ENCODE results near the gene NRDC. TPM values are rescaled to one million over a fixed set of nuclear protein-coding genes. Genes with fewer than 3 reads are reported as not detected.
"Not testable (repeated sequence)": the region's sequence is repeated elsewhere in the genome, so short reads cannot be mapped to it uniquely, and the experiment has no call there.

Gene NRDC
- total RNA-seq, 1 experiment from 2014 or later = 77.0 TPM

GRCh38 chr1:51842261-51842660, 36.3 kb downstream of the NRDC start:
- DNase-seq (ENCODE audit: low spot score) = no peak

GRCh38 chr1:51840743-51841461, 37.6 kb downstream of the NRDC start:
- no peak for DNase-seq (ENCODE audit: low spot score)

GRCh38 chr1:51840182-51840581, 38.3 kb downstream of the NRDC start:
- DNase-seq (ENCODE audit: low spot score) = no peak

GRCh38 chr1:51839094-51839493, 39.4 kb downstream of the NRDC start:
- DNase-seq (ENCODE audit: low spot score) = no peak

DNA sequence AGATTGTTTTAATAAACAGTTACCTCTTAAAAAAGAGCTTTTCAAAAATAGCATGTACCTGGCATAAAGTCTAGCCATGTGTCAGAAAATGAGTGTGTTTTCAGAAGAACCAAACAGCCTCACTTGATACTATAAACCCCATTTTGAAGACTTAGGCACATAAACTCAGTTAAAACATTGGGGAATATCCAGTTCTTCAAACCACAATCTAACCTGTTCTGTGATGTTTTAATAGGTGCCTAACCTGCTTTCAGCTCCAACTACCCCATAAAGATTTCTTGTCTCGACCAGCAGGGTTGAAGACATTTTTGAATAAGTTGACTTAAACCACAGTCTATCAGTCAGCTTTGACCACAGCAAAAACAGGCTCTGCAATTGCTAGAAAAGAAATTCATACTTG, 41.3 kb downstream of the NRDC start:
- DNase-seq (ENCODE audit: low spot score) = no peak

GRCh38 chr1:51833700-51834099, 44.8 kb downstream of the NRDC start:
- no peak for DNase-seq (ENCODE audit: low spot score)

GRCh38 chr1:51829058-51829457, 49.5 kb downstream of the NRDC start:
- no peak for DNase-seq (ENCODE audit: low spot score)

- DNase-seq (ENCODE audit: low spot score) = no peak
Measured at GRCh38 chr1:51819810-51820209, 58.7 kb downstream of the NRDC start.

DNA sequence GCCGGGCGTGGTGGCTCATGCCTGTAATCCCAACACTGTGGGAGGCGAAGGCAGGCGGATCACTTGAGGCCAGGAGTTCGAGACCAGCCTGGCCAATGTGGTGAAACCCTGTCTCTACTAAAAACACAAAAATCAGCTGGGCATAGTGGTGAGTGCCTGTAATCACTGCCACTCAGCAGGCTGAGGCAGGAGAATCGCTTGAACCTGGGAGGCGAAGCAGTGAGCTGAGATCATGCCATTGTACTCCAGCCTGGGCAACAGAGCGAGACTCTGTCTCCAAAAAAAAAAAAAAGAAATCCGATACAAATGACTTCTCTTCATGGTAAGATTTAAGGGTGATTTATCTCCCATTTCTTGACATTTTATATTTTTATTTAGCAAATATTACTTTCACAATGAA, 59.5 kb downstream of the NRDC start:
- not testable (repeated sequence) for DNase-seq (ENCODE audit: low spot score)

- no peak for DNase-seq (ENCODE audit: low spot score)
Measured at GRCh38 chr1:51818487-51818886, 60.0 kb downstream of the NRDC start.

DNA sequence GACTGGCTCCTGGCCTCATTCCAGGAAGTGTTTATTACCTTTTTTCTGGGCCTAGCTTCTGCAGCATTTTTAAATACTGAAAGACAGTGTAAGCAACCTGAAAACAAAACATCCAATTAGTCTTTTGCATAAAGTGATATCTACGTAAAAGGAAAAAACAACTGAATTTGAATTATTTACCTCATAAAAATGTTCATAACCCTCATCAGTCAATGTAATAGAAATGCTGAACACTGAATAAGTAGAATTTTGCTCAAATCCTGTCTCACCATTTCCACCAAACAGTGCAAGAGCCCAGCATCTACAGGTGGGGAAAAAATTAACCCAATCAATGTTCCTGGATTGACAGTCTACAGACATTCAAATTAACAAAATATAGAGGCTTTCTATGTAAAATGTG, 64.0 kb downstream of the NRDC start:
- DNase-seq (ENCODE audit: low spot score) = no peak

- DNase-seq (ENCODE audit: low spot score) = no peak
Measured at GRCh38 chr1:51799372-51799771, 79.2 kb downstream of the NRDC start.

DNA sequence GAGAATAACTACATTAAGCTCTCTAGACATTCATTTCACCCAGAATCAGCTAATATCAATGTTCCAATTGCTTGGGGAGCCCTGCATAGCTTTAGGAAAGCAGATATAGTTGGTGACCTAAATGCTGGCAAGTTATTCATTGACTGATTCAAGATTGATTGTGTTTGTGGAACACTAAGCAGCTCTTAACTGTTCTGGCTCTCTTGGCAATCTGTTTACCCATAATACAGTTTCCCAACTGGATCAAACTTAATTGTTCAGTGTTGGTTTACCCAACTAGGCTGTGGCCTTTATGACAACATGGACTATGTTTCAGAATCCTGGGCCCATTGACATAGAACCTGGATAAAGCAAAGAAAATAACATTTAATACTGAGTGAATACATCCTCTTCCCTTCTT, 83.7 kb downstream of the NRDC start:
- DNase-seq (ENCODE audit: low spot score) = no peak

GRCh38 chr1:51794260-51794659, 84.3 kb downstream of the NRDC start:
- no peak for DNase-seq (ENCODE audit: low spot score)

GRCh38 chr1:51792864-51793263, 85.7 kb downstream of the NRDC start:
- peak; percentile 21 for DNase-seq (ENCODE audit: low spot score)

- DNase-seq (ENCODE audit: low spot score) = no peak
Measured at GRCh38 chr1:51791888-51792287, 86.6 kb downstream of the NRDC start.

- DNase-seq (ENCODE audit: low spot score) = no peak
Measured at GRCh38 chr1:51790385-51790784, 88.1 kb downstream of the NRDC start.

- DNase-seq (ENCODE audit: low spot score) = no peak
Measured at GRCh38 chr1:51789342-51789741, 89.2 kb downstream of the NRDC start.

DNA sequence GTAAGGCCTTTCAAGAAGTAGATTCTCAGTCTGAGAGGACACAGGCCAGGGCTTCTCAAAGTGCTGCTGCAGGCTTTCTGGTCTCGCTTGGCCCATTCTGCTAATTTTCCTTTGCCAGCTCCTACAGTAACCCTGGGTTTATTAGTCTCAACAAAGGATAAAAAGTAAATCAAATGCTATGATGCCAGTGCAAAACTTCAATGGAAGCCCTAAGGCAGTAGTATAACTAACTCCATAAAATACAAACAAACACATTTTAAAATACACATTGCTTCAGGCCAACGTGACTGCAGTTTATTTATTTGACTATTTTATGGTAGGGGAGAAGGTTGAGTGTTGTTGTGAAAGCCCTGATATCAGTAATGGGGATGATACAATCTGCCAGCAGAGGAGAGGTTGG, 89.6 kb downstream of the NRDC start:
- DNase-seq (ENCODE audit: low spot score) = no peak

DNA sequence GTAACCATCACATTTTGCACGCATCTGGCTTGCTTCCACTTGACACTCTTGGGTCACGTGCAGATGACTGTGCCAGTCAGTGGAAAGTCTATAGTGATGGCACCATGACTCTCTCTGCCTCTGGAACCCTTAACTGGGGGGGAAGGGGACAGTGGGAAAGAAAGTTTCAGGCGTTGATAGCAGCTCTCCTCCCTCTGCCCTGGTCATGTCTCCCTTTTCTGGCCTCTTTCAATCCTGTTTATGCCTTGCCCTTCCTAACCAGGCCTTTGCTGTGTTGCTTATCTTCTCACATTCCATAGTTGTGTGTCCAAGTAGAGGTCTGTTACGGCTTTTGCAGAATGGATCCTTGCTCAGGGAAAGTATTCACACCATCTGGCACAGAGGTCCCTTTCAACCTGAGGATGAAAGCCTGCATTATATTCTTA, 93.5 kb downstream of the NRDC start:
- DNase-seq (ENCODE audit: low spot score) = no peak

DNA sequence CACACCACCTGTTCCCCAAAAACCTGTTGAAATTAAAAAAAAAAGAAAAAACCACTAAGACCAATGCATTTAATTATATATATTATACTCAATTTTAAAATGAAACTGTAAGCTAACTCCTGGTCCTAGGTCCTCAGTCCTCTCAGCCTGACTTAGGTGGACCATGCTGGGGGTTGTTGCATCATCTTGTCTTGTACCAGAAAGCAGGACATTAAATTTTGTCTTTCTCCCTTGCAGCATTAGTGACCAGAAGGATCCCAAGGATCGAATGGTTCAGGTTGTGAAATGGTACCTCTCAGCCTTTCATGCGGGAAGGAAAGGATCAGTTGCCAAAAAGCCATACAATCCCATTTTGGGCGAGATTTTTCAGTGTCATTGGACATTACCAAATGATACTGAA, 97.6 kb downstream of the NRDC start:
- DNase-seq (ENCODE audit: low spot score) = no peak

- no peak for DNase-seq (ENCODE audit: low spot score)
Measured at GRCh38 chr1:51776408-51776807, 102.1 kb downstream of the NRDC start.

DNA sequence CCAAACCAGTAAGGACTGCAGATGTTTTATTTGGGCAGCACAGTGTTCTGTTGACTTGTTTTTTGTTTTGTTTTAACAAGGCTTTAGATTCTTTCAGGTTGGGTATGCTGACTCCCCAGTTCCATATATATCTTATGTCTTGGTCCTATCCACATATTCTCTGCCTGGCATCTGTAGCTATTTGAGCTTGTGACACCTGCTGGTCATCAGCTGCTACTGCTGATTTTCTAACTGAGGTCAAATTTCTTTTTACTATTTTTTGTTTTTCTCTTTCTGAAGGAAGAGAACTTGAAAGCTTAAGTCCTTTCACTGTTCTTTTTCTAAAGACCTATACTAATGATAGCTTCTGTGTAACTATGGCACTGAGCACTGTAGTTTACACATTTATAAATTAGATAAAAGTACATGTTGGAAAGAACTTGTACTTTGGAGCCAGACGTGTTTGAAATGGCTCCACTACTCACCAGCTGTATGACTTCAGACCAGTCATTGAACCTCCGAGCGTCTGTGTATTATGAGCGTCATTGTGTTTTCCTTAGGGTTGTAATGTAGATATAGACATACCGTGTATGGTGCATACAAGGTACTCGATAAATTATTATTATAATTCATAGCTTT, 109.4 kb downstream of the NRDC start:
- DNase-seq (ENCODE audit: low spot score) = peak; percentile 68

DNA sequence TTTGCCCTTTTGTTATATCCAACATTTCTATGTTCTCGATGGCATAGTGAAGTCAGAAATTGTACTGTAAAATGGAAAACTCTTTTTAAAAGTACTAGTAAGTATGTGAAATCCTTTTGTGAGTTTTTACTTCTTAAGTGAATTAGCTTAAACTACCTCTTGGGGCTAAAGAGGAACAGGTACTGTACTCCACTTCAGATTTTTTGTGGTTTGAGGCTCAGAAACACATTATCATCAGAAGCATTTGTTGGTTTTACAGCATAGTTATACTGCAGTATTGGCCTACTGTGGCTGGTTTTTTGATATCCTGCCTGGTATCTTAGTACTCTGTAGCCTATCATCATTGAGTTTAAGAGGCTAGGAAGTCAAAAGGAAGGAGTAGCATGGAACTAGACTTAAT, 117.2 kb downstream of the NRDC start:
- no peak for DNase-seq (ENCODE audit: low spot score)
